Right forelimb (tissue), 1 donor: ENCODE data around the gene CHCHD6.
A peak's percentile ranks its signal among the peaks of the same experiment; 100 is the strongest.

Experiments used
- DNase-seq: peaks from one replicate; pipeline ENCODE4 v3.0.0-alpha.2; 2018

CHCHD6 gene

DNA sequence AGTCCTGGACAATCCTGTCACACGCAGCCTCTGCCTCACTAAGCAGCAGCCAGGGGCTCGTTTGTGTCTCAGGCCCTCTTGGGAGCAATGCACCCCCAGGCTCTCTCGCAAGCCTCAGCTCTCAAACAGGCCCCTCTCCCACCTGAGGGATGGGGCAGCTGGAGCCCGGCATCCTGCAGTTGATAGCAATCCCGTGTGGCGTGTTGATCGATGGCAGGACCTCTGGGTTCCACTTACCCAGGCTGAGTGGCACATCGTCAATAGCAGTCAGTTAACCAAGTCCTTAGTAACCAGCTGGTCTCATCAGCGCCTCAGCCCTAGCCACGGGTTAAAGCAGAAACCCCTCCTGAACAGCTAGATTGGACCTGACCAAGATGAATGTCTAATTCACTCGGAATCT lies 242.4 kb downstream of the CHCHD6 start:
- no peak for DNase-seq

DNA sequence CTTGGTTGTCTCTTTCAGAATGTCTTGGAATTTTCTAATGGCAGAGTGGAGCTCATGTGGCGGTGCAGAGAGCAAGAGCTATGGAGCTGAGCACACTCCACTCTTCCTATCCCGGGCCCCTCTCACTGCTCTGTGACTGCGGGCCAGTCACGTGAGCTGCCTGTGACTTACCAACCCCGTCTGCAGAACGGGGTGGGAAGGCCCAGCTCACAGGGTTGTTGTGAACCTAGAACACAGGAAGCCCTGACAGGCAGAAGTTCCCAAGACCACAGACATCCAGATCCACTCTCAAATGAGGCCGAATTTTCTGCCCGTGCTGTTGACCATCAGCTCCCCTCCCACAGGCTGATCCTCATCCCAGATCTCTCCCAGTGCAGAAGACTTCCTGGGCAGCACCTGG lies 243.4 kb downstream of the CHCHD6 start:
- no peak for DNase-seq

DNA sequence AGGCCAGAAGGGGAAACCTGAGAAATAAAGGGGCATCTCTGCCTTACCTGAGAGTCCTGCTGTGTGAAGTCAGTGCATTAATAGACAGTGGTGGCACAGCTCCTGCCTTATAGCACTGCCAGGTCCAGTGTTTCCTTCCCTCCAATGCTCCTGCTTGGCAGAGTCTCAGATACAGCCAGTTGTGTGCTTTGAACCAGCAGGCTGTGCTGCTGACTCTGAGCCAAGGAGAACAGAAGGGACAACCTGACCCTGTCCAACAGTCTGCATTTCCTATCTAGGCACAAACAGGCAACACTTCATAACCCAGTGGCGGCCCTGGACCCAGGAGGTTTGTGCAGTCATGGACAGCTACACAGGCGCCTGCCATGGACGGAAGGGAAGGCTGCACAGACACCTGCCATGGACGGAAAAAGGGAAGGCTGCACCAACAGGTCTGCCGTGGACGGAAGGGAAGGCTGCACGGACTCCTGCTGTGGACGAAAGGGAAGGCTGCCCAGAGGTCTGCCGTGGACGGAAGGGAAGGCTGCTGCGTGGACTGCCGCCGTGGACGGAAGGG lies 245.0 kb downstream of the CHCHD6 start:
- DNase-seq = no peak

DNA sequence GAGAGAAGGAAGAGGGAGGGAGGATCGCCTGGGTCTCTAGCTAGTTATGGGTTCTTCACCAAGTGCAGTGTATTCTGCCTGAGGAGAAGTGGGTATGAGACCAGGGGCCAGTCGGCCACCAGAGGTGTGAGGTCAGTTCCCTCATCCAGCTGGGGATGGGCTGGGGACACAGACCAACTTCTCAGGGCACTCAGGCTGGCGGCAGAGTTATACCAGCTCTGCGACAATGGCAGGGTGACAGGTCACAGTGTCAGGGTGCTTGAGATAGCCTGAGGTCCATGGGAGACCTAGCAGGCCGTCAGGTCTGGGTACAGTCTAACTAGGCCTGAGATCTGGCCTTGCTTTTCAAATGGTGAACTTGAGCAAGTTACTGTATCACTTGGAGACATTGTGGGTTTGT lies 247.5 kb downstream of the CHCHD6 start:
- DNase-seq = no peak

DNA sequence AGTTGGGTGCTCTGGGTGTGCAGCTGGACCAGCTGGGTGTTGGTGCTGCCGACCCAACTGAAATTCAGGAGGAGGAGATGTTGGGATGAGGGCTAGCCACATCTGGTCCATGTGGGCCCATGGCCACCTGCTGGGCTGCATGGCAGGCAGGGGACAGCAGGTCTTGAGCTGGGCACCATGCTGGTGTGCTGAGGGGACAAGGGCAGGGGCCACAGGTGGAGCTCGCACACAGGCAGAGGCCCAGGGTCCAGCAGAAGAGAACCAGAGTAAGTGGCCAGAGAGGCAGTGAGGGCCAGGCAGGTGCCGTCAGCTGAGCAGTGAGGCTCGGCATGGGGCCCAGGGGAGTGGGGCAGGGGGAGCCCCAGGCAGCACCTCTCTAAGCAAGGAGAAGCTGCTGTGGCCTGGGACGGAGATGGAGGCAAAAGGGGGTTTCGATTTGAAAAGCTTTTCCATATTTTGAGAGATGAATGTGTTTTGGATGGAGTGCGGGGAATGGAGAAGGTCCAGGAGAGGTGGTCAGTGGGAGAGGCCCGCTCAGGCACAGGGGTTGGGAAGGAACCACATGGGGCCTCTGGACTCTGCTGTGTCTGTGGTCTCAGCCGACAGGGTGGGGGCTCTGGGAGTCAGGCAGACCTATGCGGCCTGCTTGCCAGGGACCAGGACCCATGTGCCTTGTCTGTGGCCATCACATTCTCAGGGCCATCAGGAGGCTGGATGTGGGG lies 248.4 kb downstream of the CHCHD6 start:
- DNase-seq = no peak

DNA sequence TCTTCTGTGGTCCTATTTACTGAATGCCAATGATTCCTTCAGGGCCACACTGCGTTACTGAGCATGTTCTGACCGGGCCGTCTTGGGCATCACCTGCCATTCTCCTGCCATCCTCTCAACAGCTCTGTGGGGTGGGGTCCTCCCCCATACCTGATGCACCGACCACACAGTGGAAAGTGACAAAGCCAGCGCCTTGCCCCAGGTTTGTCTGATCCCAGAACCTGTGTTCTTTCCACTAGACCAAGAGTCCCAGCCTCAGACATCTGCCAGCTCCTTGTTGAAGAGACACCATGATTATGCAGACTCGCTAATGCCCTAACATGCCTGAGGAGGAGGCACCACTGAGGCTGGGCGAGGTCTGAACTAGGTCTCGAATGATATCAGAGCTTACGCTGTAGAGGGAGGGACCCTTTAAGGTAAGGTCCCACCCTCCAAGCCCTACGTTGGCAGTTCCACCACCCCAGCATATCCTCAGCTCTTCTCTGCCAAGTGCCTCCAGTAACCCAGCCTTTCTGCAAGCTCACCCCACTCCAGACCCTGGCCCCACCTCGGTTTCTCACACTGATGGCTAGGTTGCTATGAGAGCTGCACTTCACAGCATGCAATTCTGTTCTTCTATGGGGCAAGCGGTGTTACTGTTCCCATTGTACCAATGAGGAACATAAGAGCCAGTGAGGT lies 249.1 kb downstream of the CHCHD6 start:
- DNase-seq = no peak

DNA sequence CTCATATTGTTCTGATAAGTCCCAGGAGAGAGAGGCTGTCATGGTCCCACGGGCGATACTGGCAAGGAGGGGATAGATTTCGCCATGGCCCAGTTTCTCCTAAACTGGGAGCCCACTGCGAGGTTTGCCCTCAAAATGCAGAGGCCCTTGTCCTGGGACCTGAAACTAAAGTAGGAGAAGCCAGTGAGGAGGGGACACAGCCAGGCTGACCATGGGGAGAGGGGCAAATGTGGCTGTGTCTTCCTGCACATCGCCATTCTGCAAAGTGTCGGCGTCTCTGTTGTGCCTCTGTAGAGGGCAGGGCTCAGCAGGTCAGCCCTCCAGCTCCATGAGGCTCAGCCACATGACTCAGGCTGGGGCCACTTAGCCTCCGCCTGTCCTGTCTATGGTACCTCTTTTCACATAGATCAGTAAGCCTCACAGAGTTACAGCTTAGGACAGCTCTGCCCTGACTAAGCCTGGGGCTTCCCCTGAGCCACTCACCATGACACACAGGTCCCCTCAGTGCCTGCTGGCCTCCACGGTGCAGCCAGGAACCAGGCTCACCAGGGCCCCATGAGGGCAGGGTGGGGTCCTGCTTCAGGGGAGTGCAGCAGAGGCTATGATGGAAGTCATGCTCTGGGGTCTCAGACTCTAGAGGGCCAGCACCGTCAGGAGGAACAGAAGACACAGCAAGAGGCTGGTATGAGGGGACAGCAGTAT lies 250.3 kb downstream of the CHCHD6 start:
- no peak for DNase-seq

- DNase-seq = no peak
These were observed 251.2 kb downstream of the CHCHD6 start for GRCh38 chr3:126955004-126955790.

DNA sequence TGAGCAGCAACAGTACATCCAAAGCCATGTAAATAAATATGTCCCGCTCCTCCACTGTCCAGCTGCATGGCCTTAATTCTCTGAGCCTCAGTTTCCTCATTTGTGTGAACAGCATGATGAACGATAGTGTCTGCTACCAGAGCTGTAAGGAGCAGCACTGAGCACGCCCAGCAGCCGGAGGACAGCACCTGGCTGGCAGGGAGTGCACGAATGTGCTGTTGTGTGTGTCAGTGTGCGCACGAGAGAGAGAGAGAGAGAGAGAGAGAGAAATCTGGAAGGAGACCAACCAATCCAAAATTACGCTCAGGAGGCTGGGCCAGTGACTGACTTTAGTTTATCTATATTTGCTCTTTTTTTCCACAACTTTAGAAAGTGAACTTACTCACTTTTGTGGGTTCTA lies 252.3 kb downstream of the CHCHD6 start:
- DNase-seq = no peak

- DNase-seq = no peak
These were observed 253.0 kb downstream of the CHCHD6 start for GRCh38 chr3:126956866-126957650.

- DNase-seq = no peak
These were observed 254.0 kb downstream of the CHCHD6 start for GRCh38 chr3:126957776-126958637.

- no peak for DNase-seq
These were observed 254.6 kb downstream of the CHCHD6 start for GRCh38 chr3:126958638-126959085.

DNA sequence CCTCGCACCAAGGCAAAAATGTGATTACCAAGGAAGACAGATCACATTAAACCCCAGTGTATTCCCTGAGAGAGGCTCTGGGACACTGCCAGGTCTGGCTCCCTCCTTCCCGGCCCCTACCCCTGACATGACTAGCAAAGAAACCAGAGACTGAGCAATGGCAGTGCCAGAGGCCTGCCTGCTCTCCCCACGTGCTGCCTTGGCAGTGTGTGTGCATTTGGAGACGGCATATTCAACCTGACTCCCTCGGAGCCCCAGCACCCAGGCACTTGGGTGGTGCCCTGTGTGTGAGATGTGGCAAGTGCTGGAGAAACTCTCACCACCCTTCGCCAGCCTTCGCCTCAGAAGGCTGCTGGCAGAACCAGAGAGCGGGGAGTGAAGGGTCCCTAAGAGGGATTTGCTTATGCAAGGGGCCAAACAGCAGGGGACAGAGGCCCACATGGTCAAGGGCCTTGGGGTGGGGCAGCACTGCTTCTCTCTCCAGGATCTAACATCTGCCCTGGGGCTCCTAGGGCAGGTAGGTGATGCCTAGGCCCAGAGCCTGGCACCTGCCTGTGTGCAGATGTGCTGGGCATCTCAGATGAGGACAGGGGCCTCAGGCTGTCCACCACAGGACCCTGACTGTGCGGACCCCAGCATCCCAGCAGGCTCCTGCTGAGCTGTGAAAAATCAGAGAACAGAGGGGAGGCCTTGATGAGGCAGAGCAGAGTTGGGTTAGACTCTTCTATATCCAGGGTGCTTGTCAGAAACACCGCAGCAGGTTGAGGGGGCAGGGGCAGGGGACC lies 255.3 kb downstream of the CHCHD6 start:
- DNase-seq = no peak

GRCh38 chr3:126959921-126960603 lies 256.0 kb downstream of the CHCHD6 start:
- DNase-seq = no peak

DNA sequence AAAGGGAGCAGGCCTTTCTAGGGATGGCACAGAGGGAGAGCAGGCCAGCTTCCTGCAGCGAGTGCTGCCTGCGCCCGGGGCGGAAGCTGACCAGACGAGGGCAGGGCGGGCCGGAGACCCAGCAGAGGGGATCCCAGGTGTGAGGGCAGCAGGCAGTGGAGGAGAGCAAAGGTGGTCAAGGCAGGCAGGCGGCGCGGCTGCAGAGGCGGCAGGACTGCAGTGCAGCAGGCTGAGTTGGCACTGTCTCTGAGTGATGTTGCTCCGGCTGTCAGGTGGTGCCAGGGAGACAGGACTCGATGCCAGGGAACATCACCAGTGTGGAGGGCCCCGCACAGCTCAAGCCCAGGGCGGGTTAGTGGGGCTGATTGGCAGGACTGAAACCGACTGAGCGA lies 256.6 kb downstream of the CHCHD6 start:
- no peak for DNase-seq

- DNase-seq = peak; percentile 65
These were observed 257.3 kb downstream of the CHCHD6 start for GRCh38 chr3:126961191-126961790.

DNA sequence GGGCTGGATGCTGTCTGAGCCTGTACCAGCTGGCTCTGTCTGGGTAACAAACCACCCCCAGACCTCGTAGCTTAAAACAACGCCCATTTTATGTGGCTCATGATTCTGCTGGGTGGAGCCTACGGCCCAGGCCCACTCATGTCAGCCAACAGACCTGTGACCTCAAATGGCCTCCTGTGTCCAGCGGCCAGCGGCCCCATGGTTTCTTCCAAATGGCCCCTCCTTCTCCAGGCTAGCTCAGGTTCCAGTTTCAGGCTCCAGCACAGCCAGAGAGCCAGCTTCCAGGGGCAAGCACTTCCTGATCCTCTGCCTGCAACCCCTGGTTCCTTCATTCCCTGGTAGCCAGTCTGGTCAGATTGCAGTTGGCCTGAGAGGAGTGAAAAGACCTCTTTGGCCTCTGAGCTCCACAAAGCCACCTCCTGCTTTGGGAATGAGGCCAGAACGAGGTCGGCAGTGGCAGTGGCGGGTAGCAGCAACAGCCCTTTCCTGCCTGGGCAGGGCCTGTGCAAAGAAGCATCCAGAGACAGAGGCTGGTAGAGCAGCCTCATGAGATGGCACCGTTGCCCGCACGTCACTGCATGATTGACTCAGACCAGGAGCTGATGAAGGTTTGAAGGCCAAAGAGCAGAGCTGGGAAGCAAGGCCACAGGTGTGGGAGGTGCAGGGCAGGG lies 257.9 kb downstream of the CHCHD6 start:
- DNase-seq = no peak

DNA sequence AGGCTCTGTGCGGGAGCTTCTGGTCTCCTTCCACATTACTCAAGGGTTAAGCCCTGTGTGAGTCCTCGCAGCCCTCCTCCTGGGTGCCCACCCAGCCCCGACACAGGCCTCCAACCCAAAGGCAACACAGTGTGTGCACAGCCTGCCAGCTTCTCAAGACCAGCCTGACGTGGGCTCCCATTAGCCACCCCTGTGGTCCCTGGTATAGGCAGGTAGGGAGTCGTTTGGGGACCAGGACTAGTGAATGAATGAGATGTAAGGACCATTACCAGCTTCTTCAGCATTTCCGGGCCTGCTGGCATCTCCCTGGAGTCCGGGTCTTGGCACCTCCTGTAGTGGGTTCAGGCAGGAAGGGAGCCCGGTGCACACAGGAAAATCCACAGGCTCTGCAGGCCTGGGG lies 258.7 kb downstream of the CHCHD6 start:
- no peak for DNase-seq
